ENCODE results near the gene VPREB3.

The VPREB3 gene

GRCh38 chr22:23790819-23791737, 36.9 kb upstream of the VPREB3 start:
- TF ChIP-seq SIN3A (IDR thresholded peaks at IDR 0.05; ENCODE audit: borderline replicate concordance, insufficient read depth, low read length) = no peak
- no peak for TF ChIP-seq POLR2AphosphoS5 (IDR thresholded peaks at IDR 0.05; ENCODE audit: low read depth, low read length)
- no peak for TF ChIP-seq TAF1 (IDR thresholded peaks at IDR 0.05; ENCODE audit: borderline replicate concordance, insufficient read depth, low read length)
- no peak for TF ChIP-seq REST (IDR thresholded peaks at IDR 0.05; ENCODE audit: insufficient read depth in 1 of 2, low read depth in 2 of 2, low read length in 2 of 2)
- no peak for TF ChIP-seq FOXP2 (optimal IDR thresholded peaks at IDR 0.05; ENCODE audit: borderline replicate concordance, extremely low read depth, extremely low read length, insufficient read depth)

DNA sequence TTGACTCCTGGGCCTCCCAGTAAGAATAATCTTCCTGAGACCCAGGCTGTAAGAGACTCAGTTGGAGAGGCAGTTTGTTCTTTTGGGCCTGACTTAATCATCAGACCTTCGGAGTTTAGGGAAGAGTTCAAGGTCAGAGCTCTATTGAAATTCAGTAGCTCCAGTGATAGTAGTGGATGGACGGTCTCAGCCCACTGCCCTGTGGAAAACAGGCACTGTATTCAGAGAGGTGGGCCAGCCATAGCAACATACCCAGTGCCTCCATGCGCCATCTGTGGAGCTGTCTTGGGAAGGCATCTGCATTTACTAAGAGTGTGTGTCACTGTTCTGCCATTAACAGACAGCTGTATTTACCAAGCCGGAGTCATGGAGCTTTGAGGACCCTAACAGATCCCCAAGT, 35.4 kb upstream of the VPREB3 start:
- TF ChIP-seq FOXP2 (optimal IDR thresholded peaks at IDR 0.05; ENCODE audit: borderline replicate concordance, extremely low read depth, extremely low read length, insufficient read depth) = no peak
- no peak for TF ChIP-seq TAF1 (IDR thresholded peaks at IDR 0.05; ENCODE audit: borderline replicate concordance, insufficient read depth, low read length)
- no peak for TF ChIP-seq REST (IDR thresholded peaks at IDR 0.05; ENCODE audit: insufficient read depth in 1 of 2, low read depth in 2 of 2, low read length in 2 of 2)

DNA sequence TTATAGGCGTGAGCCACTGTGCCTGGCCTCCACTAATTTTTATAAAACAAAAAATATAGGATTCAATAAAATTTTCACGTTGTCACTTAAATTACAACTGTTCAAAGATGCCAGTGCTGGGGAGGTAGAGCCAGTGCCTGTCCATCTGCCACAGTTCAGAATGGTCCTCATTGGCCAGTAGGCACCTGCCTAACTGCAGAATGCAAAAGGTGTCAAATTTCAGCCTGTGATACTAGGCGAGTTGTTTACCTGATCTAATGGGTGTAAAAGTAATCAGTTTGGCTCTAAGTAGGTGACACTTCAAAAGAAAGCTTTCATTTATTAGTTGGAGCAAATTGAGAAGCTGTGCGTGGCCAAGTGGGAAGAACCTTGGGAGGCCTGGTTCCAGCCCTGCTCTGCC, 34.9 kb upstream of the VPREB3 start:
- TF ChIP-seq FOXP2 (optimal IDR thresholded peaks at IDR 0.05; ENCODE audit: borderline replicate concordance, extremely low read depth, extremely low read length, insufficient read depth) (no peak), POLR2AphosphoS5 (IDR thresholded peaks at IDR 0.05; ENCODE audit: low read depth, low read length) (no peak), REST (IDR thresholded peaks at IDR 0.05; ENCODE audit: insufficient read depth in 1 of 2, low read depth in 2 of 2, low read length in 2 of 2) (no peak), TAF1 (IDR thresholded peaks at IDR 0.05; ENCODE audit: borderline replicate concordance, insufficient read depth, low read length) (no peak), SIN3A (IDR thresholded peaks at IDR 0.05; ENCODE audit: borderline replicate concordance, insufficient read depth, low read length) (no peak)

DNA sequence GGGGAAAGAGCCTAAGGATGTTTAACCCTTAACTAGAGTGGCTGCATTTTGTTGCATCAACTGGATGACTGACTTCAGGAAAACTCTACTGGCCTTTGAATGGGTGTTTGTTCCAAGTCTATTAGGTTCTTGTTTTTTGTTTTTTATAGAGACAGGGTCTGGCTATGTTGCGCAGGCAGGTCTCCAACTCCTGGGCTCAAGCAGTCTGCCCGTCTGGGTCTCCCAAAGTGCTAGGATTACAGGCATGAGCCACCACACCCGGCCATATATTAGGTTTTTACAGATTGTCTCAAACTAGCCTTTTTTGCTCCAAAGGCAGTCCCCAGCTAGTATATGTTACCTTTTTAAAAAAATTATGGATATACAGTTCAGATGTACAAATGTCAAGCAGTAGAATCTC, 33.7 kb upstream of the VPREB3 start:
- TF ChIP-seq FOXP2 (optimal IDR thresholded peaks at IDR 0.05; ENCODE audit: borderline replicate concordance, extremely low read depth, extremely low read length, insufficient read depth) = no peak
- TF ChIP-seq TAF1 (IDR thresholded peaks at IDR 0.05; ENCODE audit: borderline replicate concordance, insufficient read depth, low read length) = no peak
- TF ChIP-seq POLR2AphosphoS5 (IDR thresholded peaks at IDR 0.05; ENCODE audit: low read depth, low read length) = no peak
- no peak for TF ChIP-seq SIN3A (IDR thresholded peaks at IDR 0.05; ENCODE audit: borderline replicate concordance, insufficient read depth, low read length)
- no peak for TF ChIP-seq REST (IDR thresholded peaks at IDR 0.05; ENCODE audit: insufficient read depth in 1 of 2, low read depth in 2 of 2, low read length in 2 of 2)
